Upper lobe of left lung (tissue), 4 donors: Measurements from ENCODE around the gene STIP1.

ENCODE experiments used
- POLR2A ChIP-seq, 4 donors: fragments of 450-650 bp; IDR thresholded peaks; one replicate each; pipeline ENCODE4 v1.5.1; 2016 to 2017; ENCODE audit warnings: antibody characterized with exemption in 4 of 4, mild to moderate bottlenecking in 2 of 4
- POLR2AphosphoS5 ChIP-seq, 2 donors: sonication (generic); formaldehyde crosslinking; IDR thresholded peaks; one replicate each; pipeline ENCODE4 v1.5.1; 2017; ENCODE audit warnings: antibody characterized with exemption in 2 of 2
- TF ChIP-seq, protein P1 (sequence below), 6 experiments: fragments of 450-650 bp in 4 of 6; fragments of 200-600 bp in 2 of 6; sonication (generic) in 2 of 6; IDR thresholded peaks; one replicate each; pipeline ENCODE4 v1.5.1; 2016 to 2019; ENCODE audit warnings: antibody characterized with exemption in 6 of 6

DNA sequence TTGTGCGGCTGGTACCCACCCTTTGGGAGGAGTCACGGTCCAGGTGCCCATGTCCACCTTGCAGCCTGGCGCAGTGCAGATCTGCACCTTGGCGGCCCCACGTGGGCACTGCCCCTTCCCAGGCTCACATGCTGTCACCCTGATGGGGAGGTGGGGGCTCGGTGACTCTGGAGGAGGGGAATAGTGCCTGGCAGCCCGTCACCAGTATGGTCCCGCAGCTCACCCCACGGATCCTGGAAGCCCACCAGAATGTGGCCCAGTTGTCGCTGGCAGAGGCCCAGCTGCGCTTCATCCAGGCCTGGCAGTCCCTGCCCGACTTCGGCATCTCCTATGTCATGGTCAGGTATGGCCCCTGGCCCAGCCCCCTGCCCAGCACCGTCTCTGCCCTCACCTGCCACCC is 34.8 kb downstream of the STIP1 start:
- TF ChIP-seq, protein P1, sequence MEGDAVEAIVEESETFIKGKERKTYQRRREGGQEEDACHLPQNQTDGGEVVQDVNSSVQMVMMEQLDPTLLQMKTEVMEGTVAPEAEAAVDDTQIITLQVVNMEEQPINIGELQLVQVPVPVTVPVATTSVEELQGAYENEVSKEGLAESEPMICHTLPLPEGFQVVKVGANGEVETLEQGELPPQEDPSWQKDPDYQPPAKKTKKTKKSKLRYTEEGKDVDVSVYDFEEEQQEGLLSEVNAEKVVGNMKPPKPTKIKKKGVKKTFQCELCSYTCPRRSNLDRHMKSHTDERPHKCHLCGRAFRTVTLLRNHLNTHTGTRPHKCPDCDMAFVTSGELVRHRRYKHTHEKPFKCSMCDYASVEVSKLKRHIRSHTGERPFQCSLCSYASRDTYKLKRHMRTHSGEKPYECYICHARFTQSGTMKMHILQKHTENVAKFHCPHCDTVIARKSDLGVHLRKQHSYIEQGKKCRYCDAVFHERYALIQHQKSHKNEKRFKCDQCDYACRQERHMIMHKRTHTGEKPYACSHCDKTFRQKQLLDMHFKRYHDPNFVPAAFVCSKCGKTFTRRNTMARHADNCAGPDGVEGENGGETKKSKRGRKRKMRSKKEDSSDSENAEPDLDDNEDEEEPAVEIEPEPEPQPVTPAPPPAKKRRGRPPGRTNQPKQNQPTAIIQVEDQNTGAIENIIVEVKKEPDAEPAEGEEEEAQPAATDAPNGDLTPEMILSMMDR (IDR thresholded peaks at IDR 0.05), result no peak
- TF ChIP-seq POLR2A (IDR thresholded peaks at IDR 0.05) (no peak), POLR2AphosphoS5 (IDR thresholded peaks at IDR 0.05) (no peak)
